Breast epithelium (tissue), 4 donors: ENCODE results near the gene EFNA4. TPM values are rescaled to one million over a fixed set of nuclear protein-coding genes. Genes with fewer than 3 reads are reported as not detected.
A peak's percentile ranks its signal among the peaks of the same experiment; 100 is the strongest.

Experiments
- DNase-seq, 2 donors: peaks; one replicate each; pipeline ENCODE4 v3.0.0-alpha.2; 2019; ENCODE audit warnings: low spot score in 2 of 2
- H3K27ac ChIP-seq, 2 donors: fragments of 200-600 bp; sonication (generic) in 1 of 2; one replicate each; pipeline ENCODE4 v1.5.1; 2016 to 2019; ENCODE audit warnings: mild to moderate bottlenecking in 1 of 2
- H3K27me3 ChIP-seq, 2 donors: fragments of 200-600 bp; sonication (generic) in 1 of 2; one replicate each; pipeline versions ENCODE4 v1.5.1 to v1.6.0; 2017 to 2019; ENCODE audit warnings: control low read depth in 1 of 2, mild to moderate bottlenecking in 1 of 2
- H3K36me3 ChIP-seq: fragments of 200-600 bp; one replicate; pipeline ENCODE4 v1.5.1; 2019
- H3K4me1 ChIP-seq, 2 donors: fragments of 200-600 bp; sonication (generic); one replicate each; pipeline ENCODE4 v1.5.1; 2016 to 2019; ENCODE audit warnings: control low read depth in 1 of 2
- H3K4me3 ChIP-seq, 3 donors: fragments of 200-600 bp; sonication (generic); 1 replicate in 2 of 3; 2 replicates in 1 of 3; pipeline ENCODE4 v1.5.1; 2016 to 2019; ENCODE audit warnings: mild to moderate bottlenecking in 3 of 3, moderate library complexity in 2 of 3
- H3K9me3 ChIP-seq, 2 donors: fragments of 200-600 bp; sonication (generic) in 1 of 2; one replicate each; pipeline ENCODE4 v1.5.1; 2016 to 2019; ENCODE audit warnings: control low read depth in 1 of 2
- CTCF ChIP-seq, 3 donors: fragments of 450-650 bp; IDR thresholded peaks; one replicate each; pipeline ENCODE4 v1.5.1; 2016 to 2017; ENCODE audit warnings: antibody characterized with exemption in 3 of 3, mild to moderate bottlenecking in 3 of 3, moderate library complexity in 3 of 3
- POLR2A ChIP-seq: fragments of 450-650 bp; IDR thresholded peaks from one replicate; pipeline ENCODE4 v1.6.1; 2016; ENCODE audit warnings: antibody characterized with exemption, mild to moderate bottlenecking, moderate library complexity
- POLR2AphosphoS5 ChIP-seq, 3 donors: sonication (generic); formaldehyde crosslinking; IDR thresholded peaks; one replicate each; pipeline ENCODE4 v1.6.1; 2017; ENCODE audit warnings: antibody characterized with exemption in 3 of 3
- intact Hi-C: fragments of 100-400 bp; cut with DNase I; formaldehyde crosslinking; loops from one replicate; pipeline ENCODE4 v1.15.1; 2023; ENCODE audit warnings: low total_unique reads
- total RNA-seq, 3 donors: library from RNA; depleted of rRNA; stranded (reverse); fragments of >200 nt; gene quantifications; one replicate each; pipeline ENCODE4 v1.1.0, GENCODE V29; 2016

Gene EFNA4
- total RNA-seq, 3 donors from 2014 or later = 4.8 to 26.6 (median 23.9) TPM

GRCh38 chr1:155080312-155081228 is 17.0 kb downstream of the EFNA4 start:
- intact Hi-C loops = no loop called here
- H3K27me3 ChIP-seq = peaks cover 16 to 26% of the 10 kb centered on the region in 2 donors
- H3K27ac ChIP-seq = peak overlapping the region; percentile 54 to 56
- no peak for DNase-seq
- peak overlapping the region in 2 of 3 donors; percentile 63 to 82 for H3K4me3 ChIP-seq
- H3K9me3 ChIP-seq = no peaks in the 10 kb centered on the region
- peaks cover 32 to 40% of the 10 kb centered on the region in 2 donors for H3K4me1 ChIP-seq
- TF ChIP-seq POLR2AphosphoS5 (IDR thresholded peaks at IDR 0.05) (no peak), POLR2A (no peak), CTCF (IDR thresholded peaks at IDR 0.05) (no peak)
- H3K36me3 ChIP-seq = no peaks in the 10 kb centered on the region

GRCh38 chr1:155081472-155082300 is 18.1 kb downstream of the EFNA4 start:
- H3K9me3 ChIP-seq = no peaks in the 10 kb centered on the region
- no peak for TF ChIP-seq POLR2A
- TF ChIP-seq POLR2AphosphoS5 (IDR thresholded peaks at IDR 0.05) = peak in 1 of 3 donors; percentile 20
- intact Hi-C loops = no loop called here
- H3K4me1 ChIP-seq = peaks cover 32 to 45% of the 10 kb centered on the region in 2 donors
- H3K4me3 ChIP-seq = peak overlapping the region; percentile 3 to 82 (median 63)
- H3K27ac ChIP-seq = peak overlapping the region; percentile 94 to 98
- peaks cover 16 to 26% of the 10 kb centered on the region in 2 donors for H3K27me3 ChIP-seq
- DNase-seq = no peak
- H3K36me3 ChIP-seq = no peaks in the 10 kb centered on the region

GRCh38 chr1:155082301-155083051 is 18.9 kb downstream of the EFNA4 start:
- TF ChIP-seq CTCF (IDR thresholded peaks at IDR 0.05) = no peak
- TF ChIP-seq POLR2A = no peak
- no peak for TF ChIP-seq POLR2AphosphoS5 (IDR thresholded peaks at IDR 0.05)
- peak overlapping the region; percentile 94 to 98 for H3K27ac ChIP-seq
- peaks cover 32 to 45% of the 10 kb centered on the region in 2 donors for H3K4me1 ChIP-seq
- H3K27me3 ChIP-seq = peaks cover 16 to 26% of the 10 kb centered on the region in 2 donors
- intact Hi-C loops = no loop called here
- H3K9me3 ChIP-seq = no peaks in the 10 kb centered on the region
- H3K4me3 ChIP-seq = peak overlapping the region; percentile 3 to 82 (median 63)
- no peak for DNase-seq
- no peaks in the 10 kb centered on the region for H3K36me3 ChIP-seq

- Histone ChIP-seq H3K27ac (peak overlapping the region; percentile 94 to 98), H3K27me3 (peaks cover 16 to 26% of the 10 kb centered on the region in 2 donors), H3K36me3 (no peaks in the 10 kb centered on the region), H3K4me3 (peak overlapping the region in 2 of 3 donors; percentile 63 to 82), H3K4me1 (peaks cover 32 to 44% of the 10 kb centered on the region in 2 donors), H3K9me3 (no peaks in the 10 kb centered on the region)
- intact Hi-C loops = no loop called here
- DNase-seq = peak; percentile 79 to 85
- no peak for TF ChIP-seq POLR2A
- TF ChIP-seq POLR2AphosphoS5 (IDR thresholded peaks at IDR 0.05) = peak in 2 of 3 donors; percentile 25 to 42
These were observed 19.6 kb downstream of the EFNA4 start for GRCh38 chr1:155083052-155083541.

- intact Hi-C loops = no loop called here
- H3K9me3 ChIP-seq = no peaks in the 10 kb centered on the region
- peak overlapping the region; percentile 69 to 86 (median 73) for H3K4me3 ChIP-seq
- peaks cover 32 to 36% of the 10 kb centered on the region in 2 donors for H3K4me1 ChIP-seq
- H3K27ac ChIP-seq = peak overlapping the region; percentile 94 to 98
- H3K36me3 ChIP-seq = no peaks in the 10 kb centered on the region
- DNase-seq = peak; percentile 73 to 80
- TF ChIP-seq CTCF (IDR thresholded peaks at IDR 0.05) (no peak), POLR2A (no peak), POLR2AphosphoS5 (IDR thresholded peaks at IDR 0.05) (peak in 1 of 3 donors; percentile 42)
- peaks cover 16 to 26% of the 10 kb centered on the region in 2 donors for H3K27me3 ChIP-seq
These were observed 20.6 kb downstream of the EFNA4 start for GRCh38 chr1:155083865-155084721.
